ENCODE data around the gene HSPBAP1.

DNA sequence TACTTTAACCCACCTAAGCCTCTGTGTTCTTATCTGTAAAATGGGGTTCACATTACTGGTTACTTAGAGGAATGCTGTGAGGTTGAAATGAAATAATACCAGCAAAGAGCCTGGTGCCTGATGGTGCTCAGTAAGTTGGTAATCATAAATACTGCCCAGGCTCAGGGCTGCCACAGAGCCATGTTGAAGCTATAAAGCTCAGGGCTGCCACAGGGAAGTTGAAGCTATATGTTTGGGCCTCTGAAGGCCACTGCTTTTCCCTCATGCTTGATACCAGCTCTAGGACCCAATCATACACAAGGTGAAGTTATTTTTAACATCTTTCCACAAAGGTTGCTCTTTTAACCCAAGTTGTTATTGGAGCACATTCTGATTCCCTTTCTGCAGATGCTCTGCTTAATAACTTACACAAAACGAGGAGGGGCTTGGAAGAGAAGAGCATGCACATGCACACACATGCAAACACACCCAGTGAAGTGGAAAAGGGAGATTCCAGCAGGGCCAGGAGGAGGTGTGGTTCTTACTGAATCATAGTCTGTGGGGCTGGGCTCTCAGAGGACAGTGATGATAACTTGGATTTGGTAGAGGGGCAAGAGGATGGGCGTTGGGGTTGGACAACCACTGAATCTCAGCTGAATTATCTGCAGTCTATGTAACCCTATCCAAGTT is 95.5 kb downstream of the HSPBAP1 start:
- TF ChIP-seq, protein P1, sequence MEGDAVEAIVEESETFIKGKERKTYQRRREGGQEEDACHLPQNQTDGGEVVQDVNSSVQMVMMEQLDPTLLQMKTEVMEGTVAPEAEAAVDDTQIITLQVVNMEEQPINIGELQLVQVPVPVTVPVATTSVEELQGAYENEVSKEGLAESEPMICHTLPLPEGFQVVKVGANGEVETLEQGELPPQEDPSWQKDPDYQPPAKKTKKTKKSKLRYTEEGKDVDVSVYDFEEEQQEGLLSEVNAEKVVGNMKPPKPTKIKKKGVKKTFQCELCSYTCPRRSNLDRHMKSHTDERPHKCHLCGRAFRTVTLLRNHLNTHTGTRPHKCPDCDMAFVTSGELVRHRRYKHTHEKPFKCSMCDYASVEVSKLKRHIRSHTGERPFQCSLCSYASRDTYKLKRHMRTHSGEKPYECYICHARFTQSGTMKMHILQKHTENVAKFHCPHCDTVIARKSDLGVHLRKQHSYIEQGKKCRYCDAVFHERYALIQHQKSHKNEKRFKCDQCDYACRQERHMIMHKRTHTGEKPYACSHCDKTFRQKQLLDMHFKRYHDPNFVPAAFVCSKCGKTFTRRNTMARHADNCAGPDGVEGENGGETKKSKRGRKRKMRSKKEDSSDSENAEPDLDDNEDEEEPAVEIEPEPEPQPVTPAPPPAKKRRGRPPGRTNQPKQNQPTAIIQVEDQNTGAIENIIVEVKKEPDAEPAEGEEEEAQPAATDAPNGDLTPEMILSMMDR (IDR thresholded peaks at IDR 0.05), result no peak
- TF ChIP-seq POLR2A (IDR thresholded peaks at IDR 0.05), result no peak
